Middle frontal gyrus (tissue), 1 donor: ENCODE results near the gene LOXL4.

Experiments used
- DNase-seq: peaks from one replicate; pipeline ENCODE4 v3.0.0-alpha.2; 2015; ENCODE audit warnings: low spot score; ENCODE audit errors: extremely low spot score

Gene LOXL4

DNA sequence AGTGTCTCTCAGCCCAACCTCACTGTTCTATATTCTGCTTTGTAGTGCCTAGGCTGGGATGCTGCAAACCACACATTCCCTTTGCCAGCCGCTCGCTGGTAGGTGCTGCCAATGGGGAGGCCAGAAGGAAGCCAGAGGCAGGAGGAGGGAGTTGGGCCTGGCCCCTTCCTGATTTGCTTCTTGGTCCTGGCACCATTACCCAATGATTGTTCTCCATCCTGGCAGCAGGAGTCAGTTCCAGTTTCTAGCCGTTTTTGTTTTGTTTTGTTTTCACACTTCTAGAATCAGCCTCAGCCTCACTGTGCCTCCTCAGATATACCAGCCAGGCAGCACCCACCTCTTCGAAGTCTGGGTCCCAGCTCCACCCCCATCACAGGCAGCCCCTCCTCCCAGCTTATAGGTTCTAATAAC, 27.4 kb upstream of the LOXL4 start:
- DNase-seq, result no peak

DNA sequence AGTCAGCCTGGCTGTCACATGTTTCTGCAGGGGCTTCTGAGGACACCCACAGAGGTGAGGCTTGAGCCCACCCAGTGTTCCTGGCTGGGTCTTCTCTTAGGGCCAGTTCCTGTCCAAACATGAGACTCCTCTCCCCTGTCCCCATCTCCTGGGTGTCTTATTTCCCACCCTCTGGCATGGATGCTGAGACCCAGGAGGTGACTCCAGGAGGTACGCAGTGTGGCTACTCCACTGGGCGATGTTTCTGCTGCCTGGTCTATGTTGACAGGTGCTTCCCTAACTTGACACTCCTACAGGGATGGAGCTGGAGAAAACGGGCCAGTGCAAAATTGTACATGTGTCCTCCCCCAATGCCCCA, 26.3 kb upstream of the LOXL4 start:
- DNase-seq, result no peak

- DNase-seq, result no peak
Observed at GRCh38 chr10:98293550-98294269, 25.7 kb upstream of the LOXL4 start.

DNA sequence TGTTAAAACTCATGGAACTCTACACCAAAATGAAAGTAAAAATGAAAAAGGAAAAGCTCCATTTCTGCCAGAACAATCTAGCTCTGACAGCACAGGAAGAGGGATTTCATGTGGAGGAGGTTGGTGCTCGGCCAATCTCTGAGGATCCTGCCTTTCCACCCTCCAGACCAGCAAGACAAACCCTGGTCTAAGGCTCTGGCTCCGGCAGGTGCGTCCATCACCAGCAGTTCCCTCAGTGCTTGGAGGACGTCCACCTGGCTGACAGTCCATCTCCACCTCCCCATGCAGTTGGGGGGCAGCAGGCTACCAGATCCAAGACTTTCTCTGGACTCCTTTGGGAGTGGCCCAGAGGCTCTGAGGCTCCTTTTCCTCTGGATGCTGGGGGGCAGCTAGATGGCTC, 25.0 kb upstream of the LOXL4 start:
- DNase-seq, result no peak

DNA sequence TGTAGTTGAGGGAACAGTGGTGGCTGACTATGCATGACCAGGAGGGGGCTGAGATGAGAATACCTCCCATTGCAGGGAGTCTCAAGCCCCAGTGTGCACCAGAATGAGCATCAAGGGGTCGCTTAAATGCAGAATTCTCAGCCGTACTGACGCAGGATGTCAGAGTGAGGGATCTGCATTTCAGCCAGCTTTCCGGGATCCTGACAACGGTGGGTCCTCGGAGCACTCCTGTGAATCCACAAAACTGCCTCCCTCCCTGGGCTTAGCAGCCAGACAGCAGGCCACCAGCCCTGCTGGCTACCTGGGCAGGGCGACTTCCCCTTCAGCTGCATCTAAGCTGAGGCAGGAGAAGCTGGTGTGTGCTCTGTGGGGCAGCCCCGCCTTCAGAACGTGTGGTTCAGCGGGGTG, 21.8 kb upstream of the LOXL4 start:
- no peak for DNase-seq

DNA sequence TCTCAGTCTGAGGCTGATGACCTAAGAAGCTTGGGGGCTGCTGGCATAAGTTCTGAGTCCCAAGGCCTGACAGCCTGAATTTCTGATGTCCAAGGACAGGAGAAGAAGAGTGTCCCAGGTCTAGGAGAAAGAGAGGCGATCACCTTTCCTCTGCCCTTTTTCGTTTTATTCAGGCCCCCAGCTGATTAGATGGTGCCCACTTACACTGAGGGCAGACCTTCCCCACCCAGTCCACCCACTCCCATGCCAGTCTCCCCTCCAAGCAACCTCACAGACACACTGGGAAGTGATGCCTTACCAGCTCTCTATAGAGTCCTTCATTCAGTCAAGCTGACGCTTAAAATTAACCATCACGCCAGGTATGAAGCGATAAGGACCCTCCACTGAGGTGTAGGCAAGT, 19.3 kb upstream of the LOXL4 start:
- DNase-seq, result no peak

DNA sequence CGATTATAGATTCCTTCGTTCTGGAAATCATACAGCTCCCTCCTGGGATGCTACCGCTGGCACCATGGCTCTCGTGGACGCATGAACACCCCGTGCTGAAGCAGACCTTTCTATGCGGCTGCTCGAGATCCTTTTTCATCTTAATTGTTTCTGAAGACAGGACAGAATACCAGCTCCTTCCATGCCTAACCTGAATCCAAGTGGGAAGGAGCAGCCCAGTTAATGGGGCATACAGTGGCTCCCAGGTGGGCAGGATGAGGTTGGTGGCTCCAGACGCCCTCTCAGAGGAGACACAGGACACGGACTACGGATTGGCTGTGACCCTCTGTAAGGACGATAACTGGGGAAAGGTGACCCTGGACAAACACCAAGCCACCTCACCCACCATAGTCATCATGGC, 18.4 kb upstream of the LOXL4 start:
- no peak for DNase-seq

DNA sequence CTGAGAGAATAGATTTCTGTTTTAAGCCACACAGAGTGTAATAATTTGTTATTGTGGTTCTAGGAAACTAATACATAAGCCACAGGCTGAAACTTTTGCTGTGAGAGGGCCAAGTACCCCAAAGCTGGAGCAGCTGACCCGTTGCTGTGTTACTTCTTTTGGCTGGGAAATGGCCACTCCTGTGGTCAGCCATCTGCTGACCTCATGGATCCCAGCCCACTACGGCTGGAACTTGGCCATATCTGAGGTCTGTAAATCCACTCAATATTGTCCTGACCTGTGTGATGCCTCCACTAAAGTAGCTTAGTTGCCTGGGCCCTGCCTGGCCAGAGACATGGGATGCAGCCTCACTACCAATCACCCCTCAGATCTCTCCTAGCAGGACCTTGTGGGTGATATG, 17.4 kb upstream of the LOXL4 start:
- DNase-seq, result no peak

DNA sequence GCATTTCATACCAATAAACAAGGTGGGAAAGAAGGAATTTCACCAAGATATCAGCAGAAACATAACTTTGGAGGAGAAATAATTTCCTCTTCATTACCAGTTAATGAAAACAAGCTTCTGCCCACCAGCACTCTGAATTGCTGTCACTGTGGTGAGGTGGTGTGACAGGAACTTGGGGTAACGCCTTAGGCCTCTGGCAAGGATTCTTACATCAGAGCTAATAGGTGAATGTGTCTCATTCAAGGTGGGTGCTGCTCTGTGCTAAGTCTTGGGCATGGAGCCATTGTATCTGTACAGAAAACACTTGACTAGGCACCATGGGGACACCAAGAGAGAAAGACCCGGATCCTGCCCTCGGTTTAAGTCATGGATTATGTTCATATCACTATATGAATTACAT, 8.3 kb upstream of the LOXL4 start:
- DNase-seq, result no peak

DNA sequence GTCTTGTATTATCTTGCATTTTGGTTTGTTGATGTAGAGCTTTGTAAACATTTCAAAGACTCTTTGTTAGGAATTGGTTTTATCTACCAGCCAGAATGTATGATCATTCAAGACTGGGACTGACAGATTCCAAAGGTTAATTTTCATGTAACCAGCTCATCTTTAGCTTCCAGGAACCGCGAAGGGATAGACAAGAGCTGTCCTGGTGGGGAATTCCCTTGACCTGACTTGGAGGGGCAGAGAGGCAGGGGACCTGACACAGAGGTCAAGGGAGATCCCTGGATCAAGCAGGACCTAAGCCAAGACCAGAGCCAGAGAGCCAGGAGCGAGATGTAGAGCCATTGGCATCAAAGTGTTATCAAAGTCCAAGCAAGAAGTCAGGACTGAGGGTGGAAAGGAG, 6.6 kb upstream of the LOXL4 start:
- no peak for DNase-seq

DNA sequence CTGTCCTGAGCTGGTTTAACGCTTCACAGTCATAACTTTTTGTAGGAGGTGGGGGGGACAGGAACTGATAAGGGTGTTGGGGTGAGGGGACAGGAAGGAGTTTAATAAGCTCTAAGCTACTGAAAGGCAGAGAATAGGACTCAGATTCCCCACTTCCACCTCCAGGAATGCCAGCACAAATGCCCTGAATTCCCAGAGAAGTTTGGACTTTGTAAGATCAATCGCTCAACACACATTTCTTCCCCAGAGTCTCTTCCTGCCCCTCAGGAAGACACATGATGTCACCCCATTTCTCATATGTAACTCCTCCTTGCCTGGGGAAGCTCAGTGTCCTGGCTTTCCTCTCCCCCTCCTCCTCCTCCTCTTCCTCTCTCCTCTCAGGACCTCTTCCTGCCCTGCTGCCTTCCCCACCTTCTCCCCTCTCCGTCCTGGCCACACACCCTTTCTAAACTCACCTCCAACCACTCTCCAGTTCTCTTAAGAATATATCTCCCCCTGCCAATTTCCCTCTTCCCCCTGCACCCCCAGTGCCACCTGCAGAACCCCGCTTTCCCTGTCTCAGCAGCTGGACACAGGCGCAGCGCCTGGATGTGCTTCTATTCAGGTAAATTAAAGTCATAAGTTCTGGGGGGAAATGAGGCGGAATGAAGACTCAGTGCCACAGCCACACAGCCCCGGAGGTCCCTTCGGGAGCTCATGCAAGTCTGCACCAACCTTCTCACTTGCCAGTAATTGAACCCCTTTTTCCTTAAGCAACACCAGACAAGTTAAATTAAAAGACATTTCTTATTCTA, 5.3 kb upstream of the LOXL4 start:
- DNase-seq, result no peak

- DNase-seq, result no peak
Observed at GRCh38 chr10:98272656-98273055, 4.7 kb upstream of the LOXL4 start.

DNA sequence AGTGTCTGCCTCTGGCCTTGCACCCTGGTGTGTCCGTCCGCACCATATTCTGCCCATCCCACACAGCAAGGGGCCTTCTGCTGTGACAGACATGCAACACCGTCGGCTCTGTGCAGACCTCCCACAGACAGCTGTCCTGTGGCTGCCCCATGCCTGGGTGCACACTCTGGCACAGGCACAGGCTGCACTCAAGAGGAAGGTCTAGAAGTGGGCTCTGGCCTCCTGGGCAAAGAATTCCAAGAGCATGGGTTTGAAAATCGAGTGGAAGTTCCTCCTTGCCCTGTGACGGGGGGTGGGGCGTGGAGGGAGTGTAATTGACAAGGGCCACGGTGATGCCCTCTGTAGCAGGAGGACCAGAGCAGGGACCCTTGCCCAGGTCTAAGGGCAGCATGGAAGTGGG, 4.3 kb upstream of the LOXL4 start:
- DNase-seq, result no peak

DNA sequence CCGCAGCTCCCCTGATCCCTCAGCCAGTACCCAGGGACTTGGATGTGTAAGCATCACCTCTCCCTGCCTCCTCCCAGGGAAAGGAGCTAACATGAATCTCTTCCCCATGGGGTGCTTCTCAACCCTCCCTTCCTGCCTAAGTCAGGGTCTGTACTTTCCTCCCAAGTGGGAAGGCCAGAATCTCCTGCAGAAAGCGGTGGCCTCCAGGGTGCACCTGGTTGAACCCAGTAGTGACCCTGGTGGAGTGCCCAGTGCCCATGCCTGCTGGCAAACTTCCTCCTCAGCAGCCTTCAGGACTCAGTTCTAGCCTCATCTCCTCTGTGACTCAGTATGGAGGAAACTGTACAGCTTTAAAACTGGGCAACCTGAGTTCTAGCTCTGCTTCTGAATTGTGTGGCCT, 2.8 kb upstream of the LOXL4 start:
- DNase-seq, result no peak

DNA sequence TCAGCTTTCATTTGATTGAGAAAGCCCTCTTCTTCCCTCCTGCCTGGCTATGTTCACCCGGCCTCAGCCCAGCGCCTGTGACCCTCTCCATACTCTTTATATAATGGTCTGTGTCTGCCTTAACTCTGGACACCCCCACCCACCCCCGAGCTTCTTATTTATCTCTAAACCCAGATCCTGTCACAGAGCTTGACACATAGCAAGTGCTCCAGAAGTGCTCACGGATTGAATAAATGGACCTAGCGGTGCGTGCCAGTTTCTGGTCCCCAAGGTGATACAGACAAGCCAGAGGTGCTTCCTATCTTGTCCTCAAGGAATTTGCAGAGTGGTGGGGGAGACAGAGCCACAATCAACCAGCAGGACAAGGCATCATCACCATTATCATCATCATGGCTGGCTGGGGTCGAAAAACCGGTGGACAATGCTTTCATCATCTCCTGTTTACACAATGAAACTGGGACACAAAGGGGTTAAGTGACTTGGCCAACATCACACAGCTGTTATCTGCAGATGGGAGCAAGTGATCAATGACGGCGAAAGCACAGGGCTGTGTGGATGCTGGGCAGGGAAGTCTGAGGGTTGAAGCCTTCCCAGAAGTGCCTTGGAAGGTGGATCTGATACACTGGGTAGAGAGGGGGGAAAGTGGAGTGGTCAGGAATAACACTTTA, 2.2 kb upstream of the LOXL4 start:
- DNase-seq, result no peak

DNA sequence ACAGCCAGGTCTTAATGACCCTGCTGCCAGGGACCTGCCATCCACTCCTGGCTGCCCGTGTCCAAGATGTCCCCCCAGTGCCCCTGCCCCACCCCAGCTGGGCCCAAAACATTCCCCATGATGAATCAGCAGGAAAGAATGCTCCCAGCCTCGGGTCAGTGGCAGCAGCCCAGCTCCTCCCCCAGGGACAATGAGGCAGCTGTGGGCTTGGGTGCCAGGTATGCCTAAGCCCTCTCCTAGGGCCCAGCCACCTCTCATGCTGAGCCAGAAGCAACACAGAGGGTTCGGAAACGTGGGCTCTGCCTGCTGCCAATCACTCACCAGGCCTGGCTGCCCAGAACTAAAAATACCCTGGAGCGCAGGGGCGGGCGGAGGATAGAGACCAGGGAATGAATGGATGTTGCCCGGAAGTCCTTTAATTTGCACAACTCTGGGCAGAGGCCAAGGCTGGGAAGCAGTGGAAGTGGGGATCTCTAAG, 1.5 kb upstream of the LOXL4 start:
- no peak for DNase-seq

GRCh38 chr10:98268694-98269431, 869 bp upstream of the LOXL4 start:
- DNase-seq, result no peak

DNA sequence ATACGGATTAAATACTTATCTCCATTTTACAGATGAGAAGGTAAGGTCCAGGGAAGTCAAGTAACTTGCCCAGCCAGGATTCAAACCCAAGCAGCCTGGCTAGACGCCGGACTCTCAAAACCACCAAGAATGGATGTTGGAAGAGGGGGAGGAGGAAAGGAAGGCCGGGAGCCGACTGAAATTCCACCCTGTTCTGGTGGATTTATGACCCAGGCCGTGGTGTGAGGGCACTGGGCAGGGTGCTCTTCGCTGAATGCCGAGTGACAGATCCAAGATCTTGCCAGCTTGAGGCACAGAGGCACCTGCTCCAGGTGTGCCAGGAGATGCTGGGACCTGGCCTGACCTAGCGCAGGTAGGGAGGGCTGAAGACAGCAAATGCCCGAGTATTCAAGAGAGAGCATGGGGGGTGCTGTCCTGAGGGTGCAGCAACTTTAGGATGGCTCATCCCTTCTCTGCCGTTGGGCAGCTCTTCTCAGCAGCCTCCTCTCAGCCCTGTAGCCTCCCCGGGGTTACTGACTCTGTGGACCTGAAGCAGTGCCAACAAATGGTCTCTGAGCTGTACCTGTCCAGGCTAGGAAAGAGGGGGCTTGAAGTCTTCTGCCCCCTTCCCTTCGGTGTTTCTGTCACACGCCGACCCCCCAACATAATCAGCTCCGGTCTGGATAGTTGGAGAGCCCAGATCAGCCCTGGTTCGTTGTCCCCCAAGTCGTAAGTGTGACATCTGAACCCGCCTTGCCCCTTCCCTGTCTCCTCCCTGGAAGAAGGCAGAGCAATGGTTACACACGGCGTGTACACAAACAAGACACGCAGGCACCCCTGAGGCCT, 713 bp downstream of the LOXL4 start:
- no peak for DNase-seq

DNA sequence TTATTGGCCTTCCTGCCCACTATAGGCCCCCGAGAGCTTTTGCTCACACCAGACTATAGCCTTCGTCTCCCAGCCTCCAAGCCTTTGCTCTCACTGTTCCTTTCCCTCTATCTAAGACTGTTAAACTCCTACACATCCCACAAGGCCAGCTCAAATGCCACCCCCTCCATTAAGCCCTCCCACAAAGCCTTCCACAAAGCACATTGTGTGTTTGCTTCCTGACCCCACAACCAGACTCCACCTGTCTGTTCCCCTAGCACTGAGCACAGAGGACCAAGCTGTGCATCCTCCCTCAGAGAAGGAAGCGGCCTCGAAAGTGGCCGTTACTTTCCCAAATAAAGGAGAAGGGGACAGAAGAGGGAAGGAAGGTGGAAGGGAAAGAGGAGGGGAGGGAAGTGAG, 1.3 kb downstream of the LOXL4 start:
- DNase-seq, result no peak

DNA sequence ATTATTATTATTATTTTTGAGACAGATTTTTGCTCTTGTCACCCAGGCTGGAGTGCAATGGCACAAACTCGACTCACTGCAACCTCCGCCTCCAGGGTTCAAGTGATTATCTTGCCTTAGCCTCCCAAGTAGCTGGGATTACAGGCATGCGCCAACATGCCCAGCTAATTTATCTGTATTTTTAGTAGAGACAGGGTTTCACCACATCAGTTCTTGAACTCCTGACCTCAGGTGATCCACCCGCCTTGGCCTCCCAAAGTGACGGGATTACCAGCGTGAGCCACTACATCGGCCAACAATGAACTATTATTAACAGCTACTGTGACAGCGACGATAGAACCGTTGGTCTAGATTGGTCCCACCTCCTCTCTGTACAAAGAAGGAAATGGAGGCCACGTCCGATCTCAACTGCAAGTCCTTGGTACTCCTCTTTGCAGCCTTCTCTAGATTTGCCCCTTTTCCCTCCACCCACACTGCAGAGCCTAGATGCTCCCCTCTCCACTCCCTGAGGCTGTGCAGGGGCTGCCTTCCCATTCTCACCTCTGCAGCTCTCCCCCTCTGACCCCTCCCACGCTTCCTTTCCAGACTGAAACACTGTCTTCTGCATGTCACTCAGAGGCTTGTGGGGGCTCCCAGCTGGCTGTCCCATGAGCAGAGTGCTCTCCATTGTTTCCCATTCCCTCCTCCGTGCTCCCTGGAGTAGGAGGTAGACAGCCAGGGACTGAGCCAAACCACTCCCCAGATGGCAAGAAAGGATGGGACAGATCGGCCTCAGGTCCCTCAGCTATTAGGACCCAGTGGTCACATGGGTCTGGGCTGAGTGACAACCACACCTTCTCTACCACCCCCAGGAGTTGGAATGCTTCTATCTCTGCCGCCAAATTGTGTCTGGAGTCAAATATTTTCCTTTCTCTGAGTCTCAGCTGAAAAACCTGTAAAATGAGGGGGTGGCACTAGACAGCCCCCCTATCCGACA, 2.3 kb downstream of the LOXL4 start:
- no peak for DNase-seq
